Activated CD4-positive, alpha-beta T cell treated with anti-CD3 and anti-CD28 coated beads, Interleukin-2, Interleukin-6, amounts not matched to agents 100 ng/mL and 50 ng/mL, durations not matched to agents 16 hours and 8 hours (primary cell): ENCODE data around the gene SDC4.

Experiments used
- DNase-seq: peaks from one replicate; pipeline ENCODE4 v3.0.0-alpha.2; 2020

Gene SDC4

DNA sequence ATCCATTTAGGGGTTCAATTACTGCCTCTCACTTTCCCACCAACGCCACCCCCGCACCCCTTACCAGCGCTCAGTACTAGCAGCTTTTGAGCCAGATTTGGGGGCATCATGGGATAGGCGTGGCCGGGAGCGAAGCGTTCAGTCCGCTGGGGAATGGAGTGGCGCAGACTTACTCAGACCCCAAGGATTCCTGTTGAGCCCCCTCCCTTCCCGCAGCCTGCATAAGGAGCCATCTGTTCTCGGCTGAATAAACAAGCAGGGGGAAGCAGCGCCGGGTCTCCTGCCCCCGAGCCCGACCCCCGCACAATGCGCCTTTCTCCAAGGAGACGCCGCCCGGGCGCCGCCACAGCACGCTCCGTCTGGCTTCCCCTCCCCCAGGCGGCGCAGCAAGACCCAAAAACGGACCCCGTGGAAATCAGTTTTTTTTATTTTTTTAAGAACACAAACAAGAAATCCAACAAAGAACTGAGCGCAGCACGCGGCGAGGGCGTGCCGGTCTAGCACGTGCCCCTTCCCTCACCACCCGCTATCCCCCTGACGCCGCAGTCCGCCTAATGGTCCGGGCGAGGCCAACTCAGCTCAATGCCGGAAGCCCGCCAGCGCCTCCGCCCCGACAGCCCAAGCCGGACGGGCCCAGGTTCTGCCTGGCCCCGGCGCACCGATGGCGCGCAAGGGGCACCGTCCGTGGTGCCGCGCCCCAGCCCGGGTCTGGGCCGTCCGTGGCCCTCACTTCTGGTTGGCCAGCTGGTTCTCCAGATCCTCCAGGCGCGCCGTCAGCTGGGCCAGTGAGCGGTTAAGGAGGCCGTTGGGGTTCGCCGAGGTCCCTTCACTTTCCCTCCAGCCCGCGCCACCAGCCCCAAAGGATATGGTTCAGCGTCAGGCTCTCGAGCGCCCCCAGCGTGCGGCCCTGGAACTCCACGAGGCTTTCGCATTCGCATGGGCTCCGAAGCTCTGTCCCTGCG, 54.9 kb downstream of the SDC4 start:
- DNase-seq = peak; percentile 88

DNA sequence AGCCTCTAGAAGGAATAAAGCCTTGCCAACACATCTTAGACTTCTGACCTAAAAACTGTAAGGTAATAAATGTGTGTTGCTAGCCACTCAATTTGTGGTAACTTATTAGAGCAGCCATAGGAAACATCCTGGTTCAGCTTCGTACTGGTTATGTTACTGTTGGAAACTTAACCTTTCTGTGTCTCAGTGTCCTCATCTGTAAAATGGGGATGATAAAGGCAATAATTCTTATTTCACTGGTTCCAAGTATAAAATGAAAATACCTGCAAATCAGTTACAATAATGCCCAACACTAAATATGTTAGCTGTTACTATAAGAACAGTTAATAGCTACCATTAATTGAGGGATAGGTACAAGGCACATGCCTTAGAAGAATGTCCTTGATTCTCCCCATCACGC, 55.9 kb downstream of the SDC4 start:
- DNase-seq = no peak

DNA sequence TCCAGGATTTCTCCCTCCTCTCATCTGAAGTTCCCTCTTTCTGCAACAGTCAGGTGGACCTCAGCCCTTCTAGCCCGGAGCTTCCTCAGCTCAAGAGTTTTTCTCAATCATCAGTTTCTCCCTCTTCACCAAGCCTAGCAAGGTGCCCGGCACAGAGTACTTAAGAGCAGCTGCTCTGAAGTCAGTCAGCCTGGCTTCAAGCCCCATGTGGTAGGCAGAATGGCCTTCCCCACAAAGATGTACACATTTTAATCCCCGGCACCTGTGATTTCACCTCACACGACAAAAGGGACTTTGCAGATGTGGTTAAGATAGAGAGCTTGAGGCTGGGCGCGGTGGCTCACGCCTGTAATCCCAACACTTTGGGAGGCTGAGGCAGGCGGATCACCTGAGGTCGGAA, 56.7 kb downstream of the SDC4 start:
- DNase-seq = no peak

DNA sequence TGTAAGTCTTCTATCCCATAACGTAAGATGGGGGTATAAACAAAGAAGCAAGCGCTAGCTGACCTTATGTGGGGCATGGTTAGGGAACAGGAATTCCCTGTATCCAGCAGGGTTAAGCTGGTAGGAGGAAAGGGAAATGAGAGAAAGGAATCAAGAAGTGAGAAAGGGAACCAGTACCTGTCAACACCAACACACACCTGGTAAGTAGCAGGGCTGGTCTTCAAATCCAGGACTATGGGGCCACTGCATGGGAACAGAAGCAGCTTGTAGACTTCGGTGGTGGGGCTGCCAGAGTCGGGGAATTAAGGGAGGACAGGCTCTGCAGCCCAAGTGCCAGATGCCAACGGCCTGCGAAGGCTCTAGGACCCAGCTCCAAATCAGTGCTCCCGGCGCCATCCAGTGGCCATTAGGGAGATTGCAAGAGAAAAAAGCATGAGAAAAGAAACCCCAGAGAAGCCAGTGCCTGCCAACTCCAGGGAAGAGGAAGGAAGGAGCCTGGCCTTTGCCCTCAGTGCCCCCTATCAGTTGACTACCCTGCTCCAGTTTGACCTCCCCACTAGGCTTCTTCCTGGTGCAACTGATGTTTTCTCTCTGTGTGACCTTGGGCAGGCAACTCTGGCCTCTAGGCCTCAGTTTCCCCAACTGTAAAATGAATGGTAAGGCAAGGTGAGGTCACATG, 57.4 kb downstream of the SDC4 start:
- DNase-seq = peak; percentile 83

DNA sequence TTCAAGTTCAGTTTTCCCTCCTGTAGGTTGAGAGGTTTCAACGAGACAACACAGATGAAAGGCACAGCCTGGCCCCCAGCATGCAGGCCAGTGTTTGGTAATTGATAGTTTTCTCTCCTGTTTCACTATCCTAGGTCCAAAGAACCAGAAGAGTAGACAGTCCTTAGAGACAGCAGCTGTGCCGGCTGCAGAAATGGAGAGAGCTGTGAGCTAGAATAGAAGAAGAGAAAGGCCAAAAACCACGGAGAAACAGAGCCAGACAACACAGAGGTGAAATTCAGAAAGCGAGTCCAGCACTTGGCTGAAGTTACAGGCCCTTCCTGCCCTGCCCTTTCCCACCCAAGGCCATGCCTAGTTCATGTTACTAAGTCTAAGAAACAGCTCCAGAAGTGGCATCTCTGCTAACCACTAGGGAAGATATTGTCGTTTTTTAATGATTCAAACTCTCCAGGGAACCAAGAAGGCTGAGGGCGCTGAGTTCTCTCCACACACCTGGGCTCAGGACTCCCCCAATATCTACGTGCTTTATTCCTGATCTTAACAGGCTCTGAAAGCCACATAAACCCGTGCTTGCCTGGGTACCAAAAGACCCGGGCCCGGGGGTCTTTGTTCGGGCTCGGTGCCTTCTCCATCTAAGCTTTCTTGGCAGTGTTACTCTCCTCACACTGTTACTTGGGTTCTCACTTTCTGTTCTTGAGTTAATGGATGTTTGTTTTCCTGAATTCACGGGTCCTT, 58.1 kb downstream of the SDC4 start:
- no peak for DNase-seq

DNA sequence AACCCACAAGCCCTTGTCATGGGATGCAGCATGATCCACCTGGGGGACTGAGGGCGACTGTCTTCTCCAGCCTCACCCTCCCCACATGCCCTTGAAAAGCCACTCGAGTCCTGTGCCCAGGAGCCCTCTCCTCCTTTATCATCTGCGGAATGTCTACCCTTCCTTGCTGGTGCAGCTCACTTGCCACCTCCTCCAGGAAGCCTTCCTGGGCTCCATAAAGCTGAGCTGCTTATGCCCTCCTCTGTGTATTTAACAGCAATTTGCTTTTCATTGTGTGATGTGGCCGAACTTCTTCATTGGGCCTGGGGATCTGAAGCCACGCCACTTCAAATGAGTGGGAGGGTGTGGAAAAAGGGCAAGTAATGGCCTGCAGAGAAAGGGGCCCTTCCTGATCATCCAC, 59.4 kb downstream of the SDC4 start:
- no peak for DNase-seq

DNA sequence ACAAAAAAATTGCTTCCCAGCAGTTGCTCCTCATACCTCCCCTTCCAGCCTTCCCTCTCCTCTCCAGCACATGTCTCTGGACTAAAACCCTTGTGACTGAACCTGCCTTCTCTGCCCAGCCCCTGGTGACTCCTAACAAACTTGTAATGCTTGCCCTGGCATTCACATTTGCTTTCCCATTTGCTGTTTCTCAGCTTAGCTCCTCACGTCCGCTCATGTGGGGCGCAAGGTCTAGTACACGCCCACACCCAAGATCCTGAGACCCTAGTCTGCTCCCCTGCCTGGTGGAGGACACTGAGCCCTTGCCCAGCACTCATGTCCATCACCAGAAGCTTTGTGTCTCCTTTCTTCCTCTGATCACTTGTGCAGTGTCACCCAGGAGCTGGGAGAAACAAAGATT, 59.8 kb downstream of the SDC4 start:
- no peak for DNase-seq

DNA sequence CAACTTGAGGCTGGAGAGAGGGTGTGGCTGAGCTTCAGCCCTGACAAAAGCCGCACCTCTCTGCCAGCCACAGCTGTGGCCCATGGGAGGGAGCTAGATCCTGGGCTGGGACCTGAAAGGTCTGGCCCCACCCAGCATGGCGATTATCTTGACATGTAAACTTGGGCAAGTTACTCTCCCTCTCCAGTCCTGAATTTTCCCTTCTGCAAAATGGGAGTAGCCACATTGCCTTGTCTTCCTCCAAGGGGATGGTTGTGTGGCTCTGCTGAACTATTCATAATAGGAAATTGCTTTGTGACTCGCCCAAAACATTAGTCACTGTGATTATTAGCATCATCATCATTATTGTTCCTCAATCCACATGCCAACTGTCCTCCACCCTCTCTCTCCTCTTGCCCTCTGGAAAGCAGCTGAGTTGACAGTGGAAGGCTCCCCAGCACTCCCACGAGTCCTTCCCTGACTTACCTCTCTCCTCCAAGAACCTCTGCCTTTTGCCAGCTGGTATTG, 64.6 kb downstream of the SDC4 start:
- no peak for DNase-seq

DNA sequence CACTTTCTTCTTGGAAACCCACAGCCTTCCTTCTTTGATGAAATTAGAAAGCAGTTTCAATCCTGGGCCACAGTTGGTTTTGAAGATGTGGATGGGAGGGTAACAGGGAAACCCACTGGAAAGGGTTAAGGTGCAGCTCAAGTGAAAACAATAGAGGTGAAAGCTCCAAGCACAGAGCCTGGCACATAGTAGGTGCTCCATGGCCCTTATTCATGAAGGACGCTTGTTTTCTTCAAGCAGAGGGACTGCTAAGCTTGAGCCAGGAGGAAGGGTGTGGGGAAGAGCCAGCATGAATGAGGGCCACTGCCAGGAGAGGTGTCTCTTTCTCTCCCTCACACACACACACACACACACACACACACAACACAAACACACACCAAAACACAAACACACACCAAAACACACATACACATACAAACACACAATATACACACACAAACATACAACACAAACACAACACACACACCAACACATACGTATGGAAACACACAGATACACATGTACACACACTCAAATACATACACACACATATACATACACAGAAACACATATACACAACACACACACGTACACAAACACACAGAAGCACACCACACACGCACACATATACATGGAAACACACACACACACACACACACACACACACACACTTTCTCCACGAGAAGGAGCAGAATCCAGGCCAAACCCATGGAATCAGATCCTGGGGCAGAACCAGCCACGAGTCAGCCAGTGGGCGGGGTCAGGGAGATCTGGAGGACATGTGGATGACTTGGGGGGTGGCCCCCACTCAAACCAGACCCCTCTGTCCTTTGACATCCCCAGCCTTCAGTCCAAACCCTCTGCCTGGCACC, 65.3 kb downstream of the SDC4 start:
- DNase-seq = no peak

DNA sequence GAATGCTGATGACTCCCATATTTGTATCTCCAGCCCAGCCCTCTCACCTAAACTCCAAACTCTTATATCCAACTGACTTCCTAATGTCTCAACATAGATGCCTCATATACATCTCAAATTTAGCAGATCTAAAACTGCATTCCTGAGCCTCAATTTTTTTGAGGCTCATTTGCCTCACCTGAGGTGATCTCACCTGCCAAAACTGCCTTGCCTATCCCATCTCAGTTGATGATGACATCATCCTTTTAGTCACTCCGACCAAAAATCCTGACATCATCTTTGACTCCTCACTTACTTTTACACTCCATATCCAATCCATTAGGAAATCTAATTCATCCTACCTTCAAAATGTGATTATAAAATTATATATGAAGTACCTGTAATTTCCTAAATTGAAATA, 68.2 kb downstream of the SDC4 start:
- no peak for DNase-seq

DNA sequence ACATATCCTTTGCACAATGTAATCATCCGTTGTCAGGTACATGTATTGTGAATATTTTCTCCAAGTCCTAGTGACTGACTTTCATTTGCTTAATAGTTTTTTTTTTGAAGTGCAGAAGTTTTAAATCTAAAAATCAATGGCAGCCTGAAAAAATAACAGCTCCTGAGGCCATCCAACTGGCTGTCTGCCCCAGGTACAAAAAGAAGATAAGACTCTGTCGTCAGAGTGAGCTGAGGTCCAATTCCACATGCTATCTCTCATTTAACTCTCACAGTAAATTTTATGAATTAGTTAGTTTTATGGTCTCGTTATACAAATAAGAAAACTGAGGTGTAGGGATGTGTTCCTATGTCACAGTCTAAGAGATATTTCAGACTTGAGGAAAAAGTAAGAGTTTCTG, 72.9 kb downstream of the SDC4 start:
- DNase-seq = no peak
